GM19452 (cell line): ENCODE results near the gene PCDHGA1.
"Not testable (repeated sequence)": the region's sequence is repeated elsewhere in the genome, so short reads cannot be mapped to it uniquely, and the experiment has no call there.

ENCODE experiments used
- ATAC-seq: cut with Tn5 transposase; IDR thresholded peaks from one replicate; pipeline ENCODE4 v1.9.1; 2021; ENCODE audit not compliant: unreplicated experiment

The PCDHGA1 gene

GRCh38 chr5:141409598-141410306 is 79.4 kb downstream of the PCDHGA1 start:
- no peak for ATAC-seq

GRCh38 chr5:141411575-141411974 is 81.3 kb downstream of the PCDHGA1 start:
- no peak for ATAC-seq

- ATAC-seq, result peak; percentile 54
Observed at GRCh38 chr5:141412854-141413539, 82.7 kb downstream of the PCDHGA1 start, which contains the start of gene PCDHGA10. TSS of gene PCDHGA10 (plus strand) at chr5:141412987. CDS start at chr5:141413176, 189 bp downstream.

- ATAC-seq, result no peak
Observed at GRCh38 chr5:141413540-141414069, 83.3 kb downstream of the PCDHGA1 start.

GRCh38 chr5:141414548-141415274 is 84.4 kb downstream of the PCDHGA1 start:
- not testable (repeated sequence) for ATAC-seq

- ATAC-seq, result not testable (repeated sequence)
Observed at GRCh38 chr5:141415275-141415618, 84.9 kb downstream of the PCDHGA1 start.

- peak; percentile 82 for ATAC-seq
Observed at GRCh38 chr5:141417494-141418172, 87.3 kb downstream of the PCDHGA1 start, which contains the start of gene PCDHGB7. TSS of gene PCDHGB7 (plus strand) at chr5:141417677. CDS start at chr5:141417860, 183 bp downstream.

- no peak for ATAC-seq
Observed at GRCh38 chr5:141419074-141419880, 89.0 kb downstream of the PCDHGA1 start.

- ATAC-seq, result peak; percentile 41
Observed at GRCh38 chr5:141420855-141421488, 90.7 kb downstream of the PCDHGA1 start, which contains the start of gene PCDHGA11. TSS of gene PCDHGA11 (plus strand) at chr5:141421051. CDS start at chr5:141421228, 177 bp downstream.

GRCh38 chr5:141421489-141421855 is 91.2 kb downstream of the PCDHGA1 start:
- no peak for ATAC-seq

GRCh38 chr5:141422742-141423291 is 92.5 kb downstream of the PCDHGA1 start:
- ATAC-seq, result no peak

GRCh38 chr5:141427783-141428426 is 97.6 kb downstream of the PCDHGA1 start:
- ATAC-seq, result no peak

GRCh38 chr5:141430332-141431113 is 100.2 kb downstream of the PCDHGA1 start, which contains the start of gene PCDHGA12:
TSS of gene PCDHGA12 (plus strand) at chr5:141430507. CDS start at chr5:141430760, 253 bp downstream.
- peak; percentile 84 for ATAC-seq

GRCh38 chr5:141431286-141431685 is 101.0 kb downstream of the PCDHGA1 start:
- no peak for ATAC-seq

GRCh38 chr5:141432308-141432707 is 102.0 kb downstream of the PCDHGA1 start:
- ATAC-seq, result not testable (repeated sequence)

GRCh38 chr5:141432726-141433125 is 102.4 kb downstream of the PCDHGA1 start:
- not testable (repeated sequence) for ATAC-seq

GRCh38 chr5:141434006-141434405 is 103.7 kb downstream of the PCDHGA1 start:
- ATAC-seq, result no peak

- no peak for ATAC-seq
Observed at GRCh38 chr5:141437221-141437620, 106.9 kb downstream of the PCDHGA1 start.
